IMR-90 (cell line): ENCODE data around the gene LIMCH1. TPM values are rescaled to one million over a fixed set of nuclear protein-coding genes. Genes with fewer than 3 reads are reported as not detected.

ENCODE experiments used
- ATAC-seq: fragments of 200-7000 bp; cut with Tn5 transposase; 2 replicates; pipeline ENCODE4 v1.9.1; 2020; ENCODE audit warnings: low read depth, mild to moderate bottlenecking, moderate library complexity
- BruUV-seq: library from RNA; stranded (reverse); fragments of 400-500 nt; replicated peaks from 2 replicates; lab custom pipeline; 2021; lab: Mats Ljungman, UMichigan
- CTCF ChIA-PET: fragments of 300-600 bp; formaldehyde crosslinking; extraction: SDS; loops from one replicate; lab custom pipeline; 2021; ENCODE audit warnings: antibody characterized with exemption; lab: Yijun Ruan, JAX
- POLR2A ChIA-PET: fragments of 300-600 bp; sonication (Branson Sonifier 250); formaldehyde crosslinking; loops from one replicate; lab custom pipeline; 2022; ENCODE audit warnings: antibody characterized with exemption; ENCODE audit not compliant: unreplicated experiment; lab: Charles Lee
- DNase-seq: peaks from one replicate; pipeline ENCODE4 v3.0.0; 2013
- H2AFZ ChIP-seq: replicated peaks from 2 replicates; pipeline ENCODE3; 2013; ENCODE audit warnings: low read length, mild to moderate bottlenecking; ENCODE audit not compliant: poor library complexity
- H2AK5ac ChIP-seq: 2 replicates; pipeline ENCODE4 v1.6.1; 2013; ENCODE audit warnings: low read depth, low read length, inconsistent platforms
- H2AK9ac ChIP-seq: replicated peaks from 2 replicates; pipeline ENCODE3; 2013; ENCODE audit warnings: mild to moderate bottlenecking, low read depth, low read length, moderate library complexity; ENCODE audit not compliant: poor library complexity
- H2BK120ac ChIP-seq: 2 replicates; pipeline ENCODE4 v1.6.1; 2013; ENCODE audit warnings: low read depth, low read length, inconsistent platforms
- H2BK15ac ChIP-seq: 3 replicates; pipeline ENCODE4 v1.6.1; 2013; ENCODE audit warnings: low read depth, low read length, inconsistent platforms
- H2BK20ac ChIP-seq: 2 replicates; pipeline ENCODE4 v1.6.1; 2013; ENCODE audit warnings: low read depth, mild to moderate bottlenecking, inconsistent platforms, low read length, moderate library complexity
- H2BK5ac ChIP-seq: 2 replicates; pipeline ENCODE4 v1.6.1; 2013; ENCODE audit warnings: mild to moderate bottlenecking, low read depth, low read length, inconsistent platforms; ENCODE audit not compliant: poor library complexity, severe bottlenecking
- H3K14ac ChIP-seq: replicated peaks from 2 replicates; pipeline ENCODE4 v1.6.1; 2013; ENCODE audit warnings: low read depth, low read length, inconsistent platforms
- H3K18ac ChIP-seq: 2 replicates; pipeline ENCODE4 v1.6.1; 2013; ENCODE audit warnings: low read depth, low read length, control low read depth
- H3K23ac ChIP-seq: 2 replicates; pipeline ENCODE4 v1.6.1; 2013; ENCODE audit warnings: low read depth, low read length, inconsistent platforms
- H3K27ac ChIP-seq: 2 replicates; pipeline ENCODE4 v1.5.1; 2013; ENCODE audit warnings: mild to moderate bottlenecking, control low read depth, low read length; ENCODE audit not compliant: insufficient read depth
- H3K27me3 ChIP-seq: 2 replicates; pipeline ENCODE4 v1.6.1; 2013; ENCODE audit warnings: low read length; ENCODE audit not compliant: control insufficient read depth, insufficient read depth
- H3K36me3 ChIP-seq: 2 replicates; pipeline ENCODE4 v1.6.1; 2013; ENCODE audit warnings: low read length, mixed read lengths; ENCODE audit not compliant: control insufficient read depth, insufficient read depth
- H3K4ac ChIP-seq: 2 replicates; pipeline ENCODE4 v1.6.1; 2013; ENCODE audit warnings: low read depth, low read length, inconsistent platforms
- H3K4me1 ChIP-seq: 2 replicates; pipeline ENCODE4 v1.6.1; 2013; ENCODE audit warnings: low read length, mixed read lengths; ENCODE audit not compliant: control insufficient read depth, insufficient read depth
- H3K4me2 ChIP-seq: 2 replicates; pipeline ENCODE4 v1.6.1; 2013; ENCODE audit warnings: low read depth, mild to moderate bottlenecking, control low read depth, low read length, moderate library complexity
- H3K4me3 ChIP-seq: 2 replicates; pipeline ENCODE4 v1.5.1; 2013; ENCODE audit warnings: low read depth, mild to moderate bottlenecking, control low read depth, low read length, moderate library complexity; ENCODE audit not compliant: insufficient read depth
- H3K56ac ChIP-seq: 2 replicates; pipeline ENCODE4 v1.6.1; 2013; ENCODE audit warnings: low read length, inconsistent platforms; ENCODE audit not compliant: insufficient read depth; ENCODE audit errors: extremely low read depth
- H3K79me1 ChIP-seq, 2 experiments: 2 replicates each; pipeline ENCODE4 v1.6.1; 2013; ENCODE audit warnings: low read length in 2 of 2, inconsistent platforms in 1 of 2, low read depth in 1 of 2
- H3K9ac ChIP-seq: 2 replicates; pipeline ENCODE4 v1.6.1; 2013; ENCODE audit warnings: low read depth, low read length, control low read depth
- H3K9me1 ChIP-seq: 2 replicates; pipeline ENCODE4 v1.6.1; 2013; ENCODE audit warnings: low read length, inconsistent platforms; ENCODE audit not compliant: insufficient read depth
- H3K9me3 ChIP-seq: 2 replicates; pipeline ENCODE4 v1.6.1; 2013; ENCODE audit warnings: low read length; ENCODE audit not compliant: control insufficient read depth, insufficient read depth
- H4K20me1 ChIP-seq: 2 replicates; pipeline ENCODE4 v1.6.1; 2013; ENCODE audit warnings: low read length, inconsistent platforms; ENCODE audit not compliant: insufficient read depth
- H4K5ac ChIP-seq: 2 replicates; pipeline ENCODE4 v1.6.1; 2013; ENCODE audit warnings: mild to moderate bottlenecking, low read depth, low read length, control low read depth
- H4K8ac ChIP-seq, 2 experiments: 2 replicates each; pipeline ENCODE4 v1.6.1; 2013; ENCODE audit warnings: low read depth in 2 of 2, low read length in 2 of 2, control low read depth in 1 of 2, inconsistent platforms in 1 of 2
- H4K91ac ChIP-seq: 2 replicates; pipeline ENCODE4 v1.6.1; 2013; ENCODE audit warnings: low read depth, low read length, inconsistent platforms; ENCODE audit not compliant: insufficient read depth
- CEBPB ChIP-seq: IDR thresholded peaks from 2 replicates; pipeline ENCODE4 v1.6.1; 2012; ENCODE audit warnings: low read depth, low read length, improper control_type of control experiment
- CTCF ChIP-seq: conservative IDR thresholded peaks from 2 replicates; pipeline ENCODE4 v1.5.1; 2012; ENCODE audit warnings: mild to moderate bottlenecking, low read depth, low read length, improper control_type of control experiment
- FOS ChIP-seq: fragments of 150-350 bp; IDR thresholded peaks from 2 replicates; pipeline ENCODE4 v1.6.1; 2016; ENCODE audit warnings: low read depth, low read length
- MAFK ChIP-seq: IDR thresholded peaks from 2 replicates; pipeline ENCODE4 v1.6.1; 2012; ENCODE audit warnings: low read depth, low read length, improper control_type of control experiment
- MAZ ChIP-seq: IDR thresholded peaks from 2 replicates; pipeline ENCODE4 v1.6.1; 2012; ENCODE audit warnings: low read depth, mild to moderate bottlenecking, low read length, improper control_type of control experiment, moderate library complexity, borderline replicate concordance
- MXI1 ChIP-seq: IDR thresholded peaks from 2 replicates; pipeline ENCODE4 v1.6.1; 2012; ENCODE audit warnings: low read depth, mild to moderate bottlenecking, low read length, moderate library complexity, borderline replicate concordance
- NFE2L2 ChIP-seq: fragments of 150-350 bp; IDR thresholded peaks from 2 replicates; pipeline ENCODE4 v1.6.1; 2016; ENCODE audit warnings: low read depth, mild to moderate bottlenecking, low read length
- POLR2A ChIP-seq: IDR thresholded peaks from 2 replicates; pipeline ENCODE4 v1.6.1; 2012; ENCODE audit warnings: mild to moderate bottlenecking, low read depth, low read length
- RAD21 ChIP-seq: IDR thresholded peaks from 2 replicates; pipeline ENCODE4 v1.6.1; 2012; ENCODE audit warnings: low read length, improper control_type of control experiment
- RCOR1 ChIP-seq: IDR thresholded peaks from 2 replicates; pipeline ENCODE4 v1.6.1; 2012; ENCODE audit warnings: mild to moderate bottlenecking, low read length, improper control_type of control experiment; ENCODE audit not compliant: insufficient replicate concordance
- RFX5 ChIP-seq: IDR thresholded peaks from 2 replicates; pipeline ENCODE4 v1.8.0; 2012; ENCODE audit warnings: low read depth, mild to moderate bottlenecking, low read length, moderate library complexity
- SMC3 ChIP-seq: fragments of 150-350 bp; IDR thresholded peaks from 2 replicates; pipeline ENCODE4 v1.6.1; 2016; ENCODE audit warnings: low read depth, mild to moderate bottlenecking, antibody characterized with exemption, low read length, moderate library complexity
- WGBS, 2 experiments: methylation state at CpG; one replicate each; pipeline versions ENCODE4 v1.1.5 to v1.1.7; 2013; ENCODE audit warnings: missing lambda C conversion rate in 2 of 2; ENCODE audit not compliant: insufficient read length in 1 of 2; ENCODE audit errors: extremely low coverage in 2 of 2; 5-methylcytosine and 5-hydroxymethylcytosine counted together
- dilution Hi-C: fragments of 300-500 bp; cut with HindIII; formaldehyde crosslinking; loops from one replicate; pipeline ENCODE4 v1.14.3; 2018; ENCODE audit warnings: low sequenced_read_pairs; ENCODE audit not compliant: unreplicated experiment
- in situ Hi-C: fragments of 300-500 bp; cut with MboI; formaldehyde crosslinking; loops from 3 replicates; pipeline ENCODE4 v1.14.3; 2019; ENCODE audit warnings: low sequenced_read_pairs, inconsistent platforms, mixed read lengths
- intact Hi-C: fragments of 100-400 bp; cut with micrococcal nuclease; formaldehyde crosslinking; loops from 2 replicates; pipeline ENCODE4 v1.10.0; 2022
- polyA plus RNA-seq, 3 experiments: library from polyadenylated mRNA; depleted of rRNA; stranded (reverse); fragments of >200 nt; gene quantifications; 2 replicates each; pipeline ENCODE4 v1.2.3, GENCODE V29; 2012; ENCODE audit warnings: low replicate concordance in 1 of 3
- total RNA-seq: library from RNA; depleted of rRNA; stranded (reverse); fragments of >200 nt; gene quantifications from 2 replicates; pipeline ENCODE4 v1.2.3, GENCODE V29; 2012

LIMCH1 gene
- total and polyA plus RNA-seq, 2 of the 4 experiments (the other 2 are of a cell fraction) = 0.89 to 2.9 TPM

GRCh38 chr4:41681054-41681453 lies 143.1 kb downstream of the LIMCH1 start:
- Histone ChIP-seq H3K4me1 (no peaks in the 10 kb centered on the region), H3K4me3 (no peak overlapping the region), H2AK9ac (no peak overlapping the region), H3K4me2 (no peak overlapping the region), H3K9ac (no peak overlapping the region), H2BK5ac (no peak overlapping the region), H2BK120ac (no peak overlapping the region), H3K36me3 (no peaks in the 10 kb centered on the region), H2AK5ac (no peak overlapping the region), H2AFZ (no peak overlapping the region), H4K5ac (no peak overlapping the region), H4K91ac (no peak overlapping the region), H4K20me1 (no peaks in the 10 kb centered on the region), H2BK20ac (no peak overlapping the region), H4K8ac (no peak overlapping the region), H3K56ac (no peak overlapping the region), H3K14ac (no peak overlapping the region), H2BK15ac (no peak overlapping the region), H3K23ac (no peak overlapping the region), H3K79me1 (no peaks in the 10 kb centered on the region), H3K4ac (no peak overlapping the region), H3K27ac (no peak overlapping the region), H3K9me3 (no peaks in the 10 kb centered on the region), H3K27me3 (peaks cover 2% of the 10 kb centered on the region; the same call in 1 of the 2 replicates), H3K9me1 (no peaks in the 10 kb centered on the region), H3K18ac (no peak overlapping the region)
- no peak for DNase-seq
- no CpG with 5 or more reads among the region's 2 CpGs for whole genome bisulfite sequencing, 2 experiments
- in situ Hi-C loops = no loop called here
- CTCF ChIA-PET = no interaction called here
- dilution Hi-C loops = no loop called here
- intact Hi-C loops = no loop called here
- TF ChIP-seq SMC3 (no peak), MXI1 (no peak), RFX5 (no peak), RCOR1 (no peak), CEBPB (no peak), POLR2A (no peak), CTCF (no peak), NFE2L2 (no peak), MAFK (no peak), RAD21 (no peak), MAZ (no peak), FOS (no peak)
- ATAC-seq = no peak
- POLR2A ChIA-PET = no interaction called here
- no TSS peak for BruUV-seq
